GDM1 (cell line): ENCODE measurements around the gene SHISAL1.

Source experiments
- DNase-seq: peaks from one replicate; lab custom pipeline; 2025; lab: John Stamatoyannopoulos, UW

Gene SHISAL1

DNA sequence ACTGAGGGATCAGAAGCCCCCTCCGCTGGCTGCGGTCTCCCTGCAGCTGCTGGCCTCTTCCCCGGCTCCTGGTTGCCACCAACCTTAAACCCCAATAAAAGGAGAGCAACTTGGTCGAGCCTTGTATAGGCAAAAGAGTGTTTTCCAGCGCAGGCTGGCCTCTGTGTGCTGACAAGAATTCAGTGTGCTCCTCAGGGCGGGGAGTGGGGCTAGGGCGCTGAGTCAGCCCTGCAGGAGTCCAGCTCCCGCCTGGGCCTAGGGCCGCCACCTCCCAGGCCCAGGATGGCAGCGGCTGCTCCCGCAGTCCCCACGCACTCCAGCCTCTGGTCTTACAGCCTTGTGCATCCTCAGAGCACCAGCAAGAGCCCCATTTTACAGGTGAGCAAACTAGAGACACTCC is at the start of gene SHISAL1:
Gene SHISAL1 (minus strand): TSS at position 186 of the 400 bp plus-strand sequence. CDS start 12,006 bp downstream, outside the sequence.
- DNase-seq: no peak

DNA sequence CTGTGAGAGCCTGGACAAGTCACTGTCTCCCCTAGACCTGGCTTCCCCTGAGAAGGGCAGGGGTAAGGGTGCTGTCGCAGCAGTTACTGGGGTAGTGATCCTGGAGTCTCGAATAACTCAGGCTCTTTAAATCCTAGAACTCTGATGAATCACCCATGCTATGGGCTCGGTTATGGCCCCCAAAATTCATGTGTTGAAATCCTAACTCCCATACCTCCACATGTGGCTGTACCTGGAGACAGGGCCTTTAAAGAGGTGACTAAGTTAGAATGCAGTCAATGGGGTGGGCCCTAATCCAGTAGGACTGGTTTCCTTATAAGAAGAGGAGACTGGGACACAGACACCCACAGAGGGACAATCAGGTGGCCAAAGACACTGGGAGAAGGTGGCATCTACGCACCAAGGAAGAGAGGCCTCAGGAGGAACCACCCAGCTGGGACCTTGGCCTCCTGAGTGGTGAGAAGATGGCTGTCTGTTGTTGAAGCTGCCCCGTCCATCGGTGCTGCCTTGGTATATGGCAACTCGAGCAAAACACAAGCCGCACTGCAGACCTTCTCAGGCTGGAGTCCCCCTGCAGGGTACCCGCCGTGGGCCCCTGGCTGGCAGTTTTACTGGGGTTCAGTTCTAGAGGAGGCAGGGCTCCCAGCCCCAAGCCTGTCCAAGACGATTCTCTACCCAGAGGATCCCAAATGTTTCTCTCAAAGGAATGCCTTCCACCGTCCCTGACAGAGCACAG is 48.8 kb upstream of the SHISAL1 start:
- no peak for DNase-seq

DNA sequence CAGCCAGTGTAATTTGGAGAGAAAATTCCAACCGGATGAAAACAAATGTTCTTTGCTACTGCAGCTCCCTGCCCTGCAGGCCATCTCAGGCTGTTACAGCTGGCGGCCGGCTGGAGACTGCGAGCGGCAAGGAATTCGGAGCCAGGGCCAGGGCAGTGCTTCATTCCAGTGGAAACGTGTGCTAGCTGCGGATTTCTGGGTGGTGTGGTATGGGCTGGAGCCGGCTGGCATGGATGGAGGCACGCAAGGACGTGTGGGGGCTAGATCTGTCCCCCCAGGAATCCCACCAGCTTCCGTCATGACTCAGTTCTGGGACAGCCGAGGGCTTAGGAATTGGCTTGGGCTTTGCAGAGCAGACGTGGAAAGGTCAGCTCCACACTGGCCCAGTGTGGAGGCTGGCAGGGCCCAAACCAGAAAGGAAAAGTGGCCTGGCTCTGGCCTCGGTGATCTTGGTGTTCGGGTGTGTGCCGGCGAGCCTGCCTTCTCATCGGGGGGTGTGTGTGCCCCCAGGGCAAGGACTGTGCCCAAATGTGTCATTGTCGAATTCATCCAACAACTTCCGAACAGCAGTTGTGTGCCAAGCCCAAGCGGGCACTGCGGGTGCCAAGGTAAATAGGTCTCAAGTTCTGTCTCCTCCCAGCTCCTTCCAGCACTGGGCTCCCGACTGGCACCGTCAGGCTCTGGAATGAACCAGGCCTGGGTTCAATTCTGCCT is 48.1 kb upstream of the SHISAL1 start:
- no peak for DNase-seq

- no peak for DNase-seq
Measured at GRCh38 chr22:44360306-44360667, 47.5 kb upstream of the SHISAL1 start.

DNA sequence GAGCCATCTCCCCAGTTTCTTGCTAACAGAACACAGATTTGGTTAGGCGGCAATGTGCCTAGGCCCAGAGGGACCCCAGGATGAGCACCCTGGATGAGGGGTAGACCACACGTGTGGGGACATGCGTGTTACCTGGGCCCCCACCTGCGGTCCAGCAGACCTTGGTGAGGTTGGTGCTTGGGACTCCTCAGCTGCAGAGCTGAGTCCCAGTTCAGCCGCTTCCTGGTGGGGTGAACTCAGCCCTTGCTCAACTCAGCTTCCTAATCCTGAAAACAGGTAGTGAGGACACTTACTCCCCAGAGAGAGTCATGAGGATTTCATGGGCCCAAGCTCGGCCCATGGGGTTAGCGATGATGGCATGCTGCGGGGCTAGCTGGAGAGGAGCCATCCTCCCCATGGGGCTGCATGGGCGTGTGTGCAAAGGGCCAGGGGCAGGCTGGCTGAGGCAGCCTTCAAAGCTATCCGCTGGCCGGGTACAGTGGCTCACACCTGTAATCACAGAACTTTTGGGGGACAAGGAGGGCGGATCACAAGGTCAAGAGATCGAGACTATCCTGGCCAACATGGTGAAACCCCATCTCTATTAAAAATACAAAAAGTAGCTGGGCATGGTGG is 46.9 kb upstream of the SHISAL1 start:
- no peak for DNase-seq

- DNase-seq: no peak
Measured at GRCh38 chr22:44358709-44359440, 46.1 kb upstream of the SHISAL1 start.

DNA sequence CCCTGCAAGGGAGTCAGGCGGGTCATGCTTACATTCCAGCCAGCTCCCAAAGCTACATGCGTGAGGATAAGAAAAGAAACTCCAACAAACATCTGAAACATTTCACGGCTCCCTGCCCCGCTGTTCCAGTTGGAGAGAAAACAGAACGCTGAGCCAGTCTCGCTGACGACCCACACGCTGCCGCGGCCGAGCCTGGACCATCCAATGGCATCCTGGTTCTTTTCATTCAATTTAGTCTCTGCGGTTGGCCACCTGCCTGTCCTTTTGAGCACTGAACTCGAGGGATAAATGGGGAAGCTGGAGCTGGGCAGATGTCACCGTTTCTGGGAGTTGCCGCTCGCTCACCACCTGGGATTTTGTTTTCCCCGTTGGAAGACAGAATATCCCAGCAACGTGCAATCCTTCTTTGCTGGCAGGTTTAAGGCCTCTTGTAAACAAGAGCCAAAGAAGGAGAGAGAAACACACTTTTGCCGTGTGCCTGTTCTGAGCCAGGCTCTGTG is 45.3 kb upstream of the SHISAL1 start:
- no peak for DNase-seq

GRCh38 chr22:44357296-44357965 is 44.7 kb upstream of the SHISAL1 start:
- no peak for DNase-seq

GRCh38 chr22:44355716-44356070 is 42.9 kb upstream of the SHISAL1 start:
- DNase-seq: no peak

DNA sequence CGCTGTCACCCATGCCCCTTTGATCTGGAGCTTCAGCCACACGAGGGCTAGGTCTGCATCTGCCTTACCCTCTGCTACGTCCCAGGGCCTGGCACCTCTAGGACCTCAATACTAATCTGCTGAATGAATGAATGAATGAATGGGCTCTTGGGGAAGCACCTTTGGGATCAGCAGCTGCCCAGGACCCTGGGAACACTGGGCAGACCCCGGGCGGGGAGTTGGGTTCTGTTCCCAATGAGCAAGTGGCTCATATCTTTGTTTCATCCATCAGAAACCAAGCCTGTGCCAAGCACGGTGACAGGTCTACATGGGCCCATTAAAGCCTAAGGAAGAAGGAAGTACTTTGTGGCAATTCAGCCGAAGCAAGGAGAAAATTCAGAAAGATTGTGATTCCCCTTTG is 41.5 kb upstream of the SHISAL1 start:
- no peak for DNase-seq

- no peak for DNase-seq
Measured at GRCh38 chr22:44353041-44353440, 40.3 kb upstream of the SHISAL1 start.

DNA sequence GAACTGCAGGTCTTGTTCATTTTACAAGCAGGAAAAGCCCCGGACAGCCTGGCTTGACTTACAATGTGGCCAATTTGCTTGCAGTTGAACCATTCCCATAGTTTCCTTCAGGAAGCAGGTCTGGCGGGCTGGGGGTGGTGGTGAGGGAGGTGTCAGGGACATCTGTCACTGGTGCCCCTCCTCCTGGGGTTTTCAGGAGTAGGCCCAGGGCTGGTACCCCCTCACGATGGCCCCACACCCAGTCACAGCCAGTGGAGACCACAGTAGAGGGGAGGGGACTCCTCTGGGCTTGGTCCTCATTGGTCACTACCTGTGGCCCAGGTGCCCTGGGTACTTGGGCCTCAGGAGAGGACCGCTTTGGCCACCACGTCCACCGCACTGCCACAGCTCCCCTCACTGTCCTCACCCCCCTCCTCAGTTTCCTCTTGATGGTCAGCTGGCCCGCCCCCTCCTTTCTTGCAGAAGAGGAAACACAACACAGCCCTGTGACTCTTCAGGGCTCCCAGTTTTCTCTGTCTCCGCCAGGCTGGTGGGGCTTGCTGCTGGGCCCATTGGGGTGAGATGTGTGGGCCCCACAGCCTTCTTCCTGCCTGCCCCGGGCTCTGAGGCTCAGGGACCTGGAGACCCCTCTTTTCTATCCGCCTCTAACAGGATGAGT is 39.8 kb upstream of the SHISAL1 start:
- no peak for DNase-seq

- no peak for DNase-seq
Measured at GRCh38 chr22:44351685-44352377, 39.1 kb upstream of the SHISAL1 start.

GRCh38 chr22:44351037-44351436 is 38.3 kb upstream of the SHISAL1 start:
- no peak for DNase-seq

GRCh38 chr22:44349594-44349993 is 36.8 kb upstream of the SHISAL1 start:
- no peak for DNase-seq

- DNase-seq: no peak
Measured at GRCh38 chr22:44348971-44349560, 36.3 kb upstream of the SHISAL1 start.

GRCh38 chr22:44347549-44347948 is 34.8 kb upstream of the SHISAL1 start:
- no peak for DNase-seq

DNA sequence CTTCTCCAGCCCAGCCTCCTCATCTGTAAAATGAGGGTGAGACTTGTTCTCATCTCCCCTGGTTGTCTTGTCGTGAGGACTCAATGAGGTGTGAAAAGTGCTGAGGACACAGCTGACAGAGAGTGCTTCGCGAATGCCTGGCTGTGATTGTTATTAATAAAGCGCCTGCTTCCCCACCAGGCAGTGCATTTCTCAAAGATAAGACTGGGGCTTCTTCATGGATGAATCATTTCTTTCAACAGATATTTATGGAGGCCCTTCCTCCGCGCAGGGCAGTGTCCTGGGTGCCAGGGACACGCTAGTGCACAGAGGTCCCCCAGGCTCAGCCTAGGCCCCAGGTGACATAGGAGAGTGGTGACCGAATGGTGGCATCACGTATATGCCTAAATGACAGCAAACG is 34.3 kb upstream of the SHISAL1 start:
- DNase-seq: no peak

DNA sequence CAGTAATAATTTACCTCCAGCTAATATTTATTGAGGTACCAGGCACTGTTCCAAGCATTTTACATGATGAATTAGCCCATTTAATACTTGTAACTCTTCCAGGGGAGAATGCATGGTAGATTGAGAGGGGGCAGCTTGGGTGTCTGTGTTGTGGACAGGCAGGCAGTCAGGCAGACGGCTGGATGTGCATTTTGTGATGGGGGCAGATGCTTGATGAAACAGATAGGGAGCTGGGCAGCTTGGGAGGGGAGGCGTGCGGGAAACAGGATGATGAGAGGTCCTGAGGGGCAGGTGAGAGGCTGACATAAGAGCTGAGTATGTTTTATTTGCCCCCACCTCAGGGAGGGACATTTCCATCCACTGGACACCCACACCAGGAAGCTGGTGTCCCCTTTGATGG is 33.1 kb upstream of the SHISAL1 start:
- DNase-seq: no peak

- no peak for DNase-seq
Measured at GRCh38 chr22:44344407-44344806, 31.7 kb upstream of the SHISAL1 start.
